Lower leg skin (tissue), 3 donors: ENCODE data around the gene APCDD1L.
"Not testable (repeated sequence)": the region's sequence is repeated elsewhere in the genome, so short reads cannot be mapped to it uniquely, and the experiment has no call there.

Experiments
- POLR2A ChIP-seq, 2 donors: fragments of 450-650 bp; IDR thresholded peaks; one replicate each; pipeline ENCODE4 v1.6.1; 2016 to 2017; ENCODE audit warnings: antibody characterized with exemption in 2 of 2, mild to moderate bottlenecking in 1 of 2, moderate library complexity in 1 of 2
- TF ChIP-seq, protein P1 (sequence below), 3 donors: fragments of 450-650 bp; IDR thresholded peaks; one replicate each; pipeline ENCODE4 v1.5.1; 2016; ENCODE audit warnings: antibody characterized with exemption in 3 of 3, mild to moderate bottlenecking in 3 of 3, moderate library complexity in 2 of 3

- TF ChIP-seq, protein P1, sequence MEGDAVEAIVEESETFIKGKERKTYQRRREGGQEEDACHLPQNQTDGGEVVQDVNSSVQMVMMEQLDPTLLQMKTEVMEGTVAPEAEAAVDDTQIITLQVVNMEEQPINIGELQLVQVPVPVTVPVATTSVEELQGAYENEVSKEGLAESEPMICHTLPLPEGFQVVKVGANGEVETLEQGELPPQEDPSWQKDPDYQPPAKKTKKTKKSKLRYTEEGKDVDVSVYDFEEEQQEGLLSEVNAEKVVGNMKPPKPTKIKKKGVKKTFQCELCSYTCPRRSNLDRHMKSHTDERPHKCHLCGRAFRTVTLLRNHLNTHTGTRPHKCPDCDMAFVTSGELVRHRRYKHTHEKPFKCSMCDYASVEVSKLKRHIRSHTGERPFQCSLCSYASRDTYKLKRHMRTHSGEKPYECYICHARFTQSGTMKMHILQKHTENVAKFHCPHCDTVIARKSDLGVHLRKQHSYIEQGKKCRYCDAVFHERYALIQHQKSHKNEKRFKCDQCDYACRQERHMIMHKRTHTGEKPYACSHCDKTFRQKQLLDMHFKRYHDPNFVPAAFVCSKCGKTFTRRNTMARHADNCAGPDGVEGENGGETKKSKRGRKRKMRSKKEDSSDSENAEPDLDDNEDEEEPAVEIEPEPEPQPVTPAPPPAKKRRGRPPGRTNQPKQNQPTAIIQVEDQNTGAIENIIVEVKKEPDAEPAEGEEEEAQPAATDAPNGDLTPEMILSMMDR (IDR thresholded peaks at IDR 0.05) = not testable (repeated sequence)
- TF ChIP-seq POLR2A (IDR thresholded peaks at IDR 0.05) = not testable (repeated sequence)
Observed at GRCh38 chr20:58414216-58414615, 101.0 kb downstream of the APCDD1L start.
